PC-3 (cell line): ENCODE measurements around the gene DNPH1. TPM values are rescaled to one million over a fixed set of nuclear protein-coding genes. Genes with fewer than 3 reads are reported as not detected.

ENCODE experiments used
- ATAC-seq: fragments of 200-7000 bp; cut with Tn5 transposase; 2 replicates; pipeline ENCODE4 v1.9.1; 2020; ENCODE audit warnings: mild to moderate bottlenecking, moderate library complexity
- BruUV-seq: library from RNA; stranded (reverse); fragments of 400-500 nt; replicated peaks from 2 replicates; lab custom pipeline; 2021; lab: Mats Ljungman, UMichigan
- CTCF ChIA-PET: fragments of 300-600 bp; sonication (Branson Sonifier 250); formaldehyde crosslinking; loops from one replicate; lab custom pipeline; 2022; ENCODE audit warnings: antibody characterized with exemption; lab: Charles Lee
- POLR2A ChIA-PET: fragments of 300-600 bp; sonication (Branson Sonifier 250); formaldehyde crosslinking; loops from one replicate; lab custom pipeline; 2022; ENCODE audit warnings: antibody characterized with exemption; ENCODE audit not compliant: unreplicated experiment; lab: Charles Lee
- DNase-seq: peaks from one replicate; pipeline ENCODE4 v3.0.0-alpha.2; 2015
- H2AFZ ChIP-seq: fragments of 300-600 bp; sonication (generic); 2 replicates; pipeline ENCODE4 v1.6.0; 2016; ENCODE audit warnings: antibody characterized with exemption, low read length
- H3F3A ChIP-seq: fragments of 300-600 bp; sonication (generic); one replicate; pipeline ENCODE4 v1.6.0; 2017; ENCODE audit warnings: antibody characterized with exemption, low read length, control low read depth, mild to moderate bottlenecking; ENCODE audit not compliant: unreplicated experiment
- H3K27ac ChIP-seq: fragments of 300-600 bp; sonication (generic); 2 replicates; pipeline ENCODE4 v1.5.1; 2016; ENCODE audit warnings: mild to moderate bottlenecking, low read length
- H3K27me3 ChIP-seq: fragments of 300-600 bp; sonication (generic); 2 replicates; pipeline ENCODE4 v1.6.1; 2016; ENCODE audit warnings: low read length, mixed read lengths
- H3K36me3 ChIP-seq: fragments of 300-600 bp; sonication (generic); 2 replicates; pipeline ENCODE4 v1.6.1; 2016; ENCODE audit warnings: low read depth, mixed run types, low read length, mixed read lengths
- H3K4me1 ChIP-seq: fragments of 300-600 bp; sonication (generic); 2 replicates; pipeline ENCODE4 v1.5.1; 2016; ENCODE audit warnings: low read length; ENCODE audit not compliant: insufficient read depth
- H3K4me2 ChIP-seq: fragments of 300-600 bp; sonication (generic); 2 replicates; pipeline ENCODE4 v1.6.0; 2016; ENCODE audit warnings: low read length
- H3K4me3 ChIP-seq: fragments of 300-600 bp; sonication (generic); 2 replicates; pipeline ENCODE4 v1.5.1; 2016; ENCODE audit warnings: mild to moderate bottlenecking, low read length, mixed read lengths
- H3K79me2 ChIP-seq: fragments of 300-600 bp; sonication (generic); 2 replicates; pipeline ENCODE4 v1.6.1; 2017; ENCODE audit warnings: low read length, mixed read lengths
- H3K9ac ChIP-seq: fragments of 300-600 bp; sonication (generic); 2 replicates; pipeline ENCODE4 v1.6.0; 2016; ENCODE audit warnings: mild to moderate bottlenecking, low read length
- H3K9me2 ChIP-seq: fragments of 300-600 bp; sonication (generic); replicated peaks from 2 replicates; pipeline ENCODE4 v1.6.1; 2016; ENCODE audit warnings: mixed run types, low read length, mixed read lengths
- H3K9me3 ChIP-seq: fragments of 300-600 bp; sonication (generic); 2 replicates; pipeline ENCODE4 v1.6.1; 2016; ENCODE audit warnings: low read length, mixed read lengths
- H4K20me1 ChIP-seq: fragments of 300-600 bp; sonication (generic); 2 replicates; pipeline ENCODE4 v1.6.1; 2016; ENCODE audit warnings: low read length, mixed read lengths
- EZH2 ChIP-seq: fragments of 300-600 bp; sonication (generic); IDR thresholded peaks from one replicate; pipeline ENCODE4 v1.6.1; 2017; ENCODE audit warnings: antibody characterized with exemption, mild to moderate bottlenecking, low read length; ENCODE audit not compliant: unreplicated experiment
- EZH2phosphoT487 ChIP-seq: fragments of 300-600 bp; sonication (generic); IDR thresholded peaks from 2 replicates; pipeline ENCODE4 v1.6.1; 2018; ENCODE audit warnings: mild to moderate bottlenecking, antibody characterized with exemption, low read length, borderline replicate concordance
- intact Hi-C: fragments of 100-400 bp; cut with micrococcal nuclease; formaldehyde crosslinking; loops from 2 replicates; pipeline ENCODE4 v1.9.0; 2023
- total RNA-seq: library from RNA; depleted of rRNA; stranded (reverse); fragments of >200 nt; gene quantifications from 2 replicates; pipeline ENCODE4 v1.2.3, GENCODE V29; 2014
- TF ChIP-seq, protein P1 (sequence below): fragments of 300-600 bp; sonication (generic); conservative IDR thresholded peaks from 2 replicates; pipeline ENCODE4 v1.5.1; 2017; ENCODE audit warnings: antibody characterized with exemption, low read depth, mild to moderate bottlenecking, low read length

DNPH1 gene
- total RNA-seq, 1 experiment from 2014 or later, result 128 TPM

DNA sequence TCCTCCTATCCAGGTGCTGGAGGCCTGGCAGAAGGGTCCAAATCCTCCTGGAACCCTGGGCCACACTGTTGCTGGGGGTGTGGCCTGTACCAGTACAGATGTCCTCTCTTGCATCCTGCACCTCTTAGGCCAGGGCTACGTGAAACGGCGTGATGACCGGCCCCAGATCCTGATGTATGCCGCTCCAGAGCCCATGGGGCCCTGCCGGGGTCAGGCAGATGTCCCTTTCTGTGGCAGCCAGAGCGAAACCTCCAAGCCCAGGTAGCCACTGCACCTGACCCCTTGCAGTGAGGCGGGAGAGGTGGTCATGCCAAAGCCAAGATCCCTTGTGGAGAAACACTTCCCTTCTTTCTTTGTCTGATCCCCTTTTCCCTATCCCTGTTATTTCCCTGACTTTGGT is 14.2 kb downstream of the DNPH1 start:
- DNase-seq (no peak), ATAC-seq (no peak)
- Histone ChIP-seq H3K4me3 (no peak overlapping the region), H3K79me2 (no peaks in the 10 kb centered on the region), H3K9ac (no peak overlapping the region), H4K20me1 (no peaks in the 10 kb centered on the region), H3K4me2 (no peak overlapping the region), H2AFZ (no peak overlapping the region), H3K4me1 (peaks cover 7% of the 10 kb centered on the region; the same call in 1 of the 2 replicates), H3K36me3 (no peaks in the 10 kb centered on the region), H3F3A (no peaks in the 10 kb centered on the region), H3K9me3 (no peaks in the 10 kb centered on the region), H3K9me2 (no peaks in the 10 kb centered on the region), H3K27me3 (no peaks in the 10 kb centered on the region), H3K27ac (no peak overlapping the region)
- ChIA-PET POLR2A (no interaction called here), CTCF (no interaction called here)
- no TSS peak for BruUV-seq
- TF ChIP-seq, protein P1, sequence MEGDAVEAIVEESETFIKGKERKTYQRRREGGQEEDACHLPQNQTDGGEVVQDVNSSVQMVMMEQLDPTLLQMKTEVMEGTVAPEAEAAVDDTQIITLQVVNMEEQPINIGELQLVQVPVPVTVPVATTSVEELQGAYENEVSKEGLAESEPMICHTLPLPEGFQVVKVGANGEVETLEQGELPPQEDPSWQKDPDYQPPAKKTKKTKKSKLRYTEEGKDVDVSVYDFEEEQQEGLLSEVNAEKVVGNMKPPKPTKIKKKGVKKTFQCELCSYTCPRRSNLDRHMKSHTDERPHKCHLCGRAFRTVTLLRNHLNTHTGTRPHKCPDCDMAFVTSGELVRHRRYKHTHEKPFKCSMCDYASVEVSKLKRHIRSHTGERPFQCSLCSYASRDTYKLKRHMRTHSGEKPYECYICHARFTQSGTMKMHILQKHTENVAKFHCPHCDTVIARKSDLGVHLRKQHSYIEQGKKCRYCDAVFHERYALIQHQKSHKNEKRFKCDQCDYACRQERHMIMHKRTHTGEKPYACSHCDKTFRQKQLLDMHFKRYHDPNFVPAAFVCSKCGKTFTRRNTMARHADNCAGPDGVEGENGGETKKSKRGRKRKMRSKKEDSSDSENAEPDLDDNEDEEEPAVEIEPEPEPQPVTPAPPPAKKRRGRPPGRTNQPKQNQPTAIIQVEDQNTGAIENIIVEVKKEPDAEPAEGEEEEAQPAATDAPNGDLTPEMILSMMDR, result no peak
- TF ChIP-seq EZH2 (no peak), EZH2phosphoT487 (no peak)
- intact Hi-C loops, result no loop called here

DNA sequence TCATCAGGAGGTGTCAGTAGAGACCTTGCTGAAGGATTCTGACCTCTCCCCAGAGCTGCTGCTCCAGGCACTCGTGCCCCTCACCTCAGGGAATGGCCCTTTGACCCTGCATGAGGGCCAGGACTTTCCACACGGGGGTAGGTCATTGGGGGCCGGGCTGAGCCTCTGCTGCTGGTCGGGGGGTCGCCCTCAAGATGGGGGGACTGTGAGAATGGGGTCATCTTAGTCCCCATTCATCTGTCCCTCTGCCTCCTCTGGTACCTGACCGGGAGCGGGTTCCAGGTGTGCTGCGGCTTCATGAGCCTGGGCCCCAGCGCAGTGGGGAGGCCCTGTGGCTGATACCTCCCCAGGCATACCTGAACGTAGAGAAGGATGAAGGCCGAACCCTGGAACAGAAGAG is 15.8 kb downstream of the DNPH1 start:
- ChIA-PET POLR2A (no interaction called here), CTCF (no interaction called here)
- H4K20me1 ChIP-seq, result no peaks in the 10 kb centered on the region
- H3K9me3 ChIP-seq, result no peaks in the 10 kb centered on the region
- H3K4me3 ChIP-seq, result no peak overlapping the region
- H3K36me3 ChIP-seq, result no peaks in the 10 kb centered on the region
- intact Hi-C loops, result no loop called here
- no TSS peak for BruUV-seq
- H3K9me2 ChIP-seq, result no peaks in the 10 kb centered on the region
- no peak overlapping the region for H3K9ac ChIP-seq
- ATAC-seq (no peak), DNase-seq (no peak)
- H3K27me3 ChIP-seq, result no peaks in the 10 kb centered on the region
- H3K4me1 ChIP-seq, result peaks cover 7% of the 10 kb centered on the region; the same call in 1 of the 2 replicates
- H2AFZ ChIP-seq, result no peak overlapping the region
- no peaks in the 10 kb centered on the region for H3K79me2 ChIP-seq
- H3F3A ChIP-seq, result no peaks in the 10 kb centered on the region
- H3K4me2 ChIP-seq, result no peak overlapping the region
- TF ChIP-seq, protein P1, result no peak
- TF ChIP-seq EZH2 (no peak), EZH2phosphoT487 (no peak)
- H3K27ac ChIP-seq, result no peak overlapping the region

DNA sequence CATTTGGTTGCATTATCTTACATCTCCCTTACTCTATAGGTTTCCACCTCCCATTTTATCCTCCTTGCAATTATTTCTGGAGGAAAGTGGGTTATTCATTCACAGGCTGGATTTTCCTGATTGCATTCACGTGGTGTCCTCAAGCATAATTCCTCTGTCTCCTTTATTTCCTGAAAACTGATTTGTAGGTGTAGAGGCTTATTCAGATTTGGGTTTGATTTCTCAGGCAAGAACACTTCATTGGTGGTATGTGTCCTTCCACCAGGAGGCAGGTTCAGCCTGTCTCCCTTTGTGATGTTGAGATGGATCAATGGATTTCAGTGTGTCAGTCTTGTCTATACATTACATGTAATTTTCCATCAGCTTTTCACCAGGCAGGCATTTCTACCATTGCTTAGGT is 17.3 kb downstream of the DNPH1 start:
- no peaks in the 10 kb centered on the region for H3K9me3 ChIP-seq
- H3K4me1 ChIP-seq, result peaks cover 7% of the 10 kb centered on the region; the same call in 1 of the 2 replicates
- ChIA-PET POLR2A (no interaction called here), CTCF (no interaction called here)
- no peaks in the 10 kb centered on the region for H3F3A ChIP-seq
- H4K20me1 ChIP-seq, result no peaks in the 10 kb centered on the region
- H3K9ac ChIP-seq, result no peak overlapping the region
- H3K79me2 ChIP-seq, result no peaks in the 10 kb centered on the region
- H3K9me2 ChIP-seq, result no peaks in the 10 kb centered on the region
- intact Hi-C loops, result no loop called here
- no peaks in the 10 kb centered on the region for H3K27me3 ChIP-seq
- H2AFZ ChIP-seq, result no peak overlapping the region
- no peaks in the 10 kb centered on the region for H3K36me3 ChIP-seq
- no peak for TF ChIP-seq EZH2
- TF ChIP-seq EZH2phosphoT487, result no peak
- TF ChIP-seq, protein P1, result peak; percentile 29; the same call in 1 of the 2 replicates
- BruUV-seq, result no TSS peak
- ATAC-seq (no peak), DNase-seq (no peak)
- H3K27ac ChIP-seq, result no peak overlapping the region
- H3K4me2 ChIP-seq, result no peak overlapping the region
- no peak overlapping the region for H3K4me3 ChIP-seq
